IPS-18a (cell line): Measurements from ENCODE around the gene UBE4B.
"Not testable (repeated sequence)": the region's sequence is repeated elsewhere in the genome, so short reads cannot be mapped to it uniquely, and the experiment has no call there.

Experiments
- H3K27ac ChIP-seq: one replicate; pipeline ENCODE4 v1.5.1; 2013; ENCODE audit warnings: low read length
- H3K27me3 ChIP-seq: one replicate; pipeline ENCODE4 v1.6.1; 2013; ENCODE audit warnings: mild to moderate bottlenecking, low read length; ENCODE audit not compliant: control insufficient read depth, insufficient read depth
- H3K36me3 ChIP-seq: one replicate; pipeline ENCODE4 v1.6.1; 2013; ENCODE audit warnings: low read depth, low read length; ENCODE audit not compliant: control insufficient read depth
- H3K4me1 ChIP-seq: one replicate; pipeline ENCODE4 v1.6.1; 2013; ENCODE audit warnings: low read depth, low read length; ENCODE audit not compliant: control insufficient read depth
- H3K4me3 ChIP-seq: one replicate; pipeline ENCODE4 v1.5.1; 2013; ENCODE audit warnings: low read length
- H3K9ac ChIP-seq: one replicate; pipeline ENCODE4 v1.6.1; 2013; ENCODE audit warnings: mild to moderate bottlenecking, low read length, moderate library complexity
- H3K9me3 ChIP-seq: one replicate; pipeline ENCODE4 v1.6.1; 2013; ENCODE audit warnings: low read depth, low read length; ENCODE audit not compliant: control insufficient read depth

UBE4B gene

GRCh38 chr1:10106241-10106640 is 73.5 kb downstream of the UBE4B start:
- H3K9ac ChIP-seq = no peak overlapping the region
- no peaks in the 10 kb centered on the region for H3K9me3 ChIP-seq
- H3K27ac ChIP-seq = no peak overlapping the region
- H3K36me3 ChIP-seq = peaks cover 40% of the 10 kb centered on the region
- H3K4me1 ChIP-seq = no peaks in the 10 kb centered on the region
- no peaks in the 10 kb centered on the region for H3K27me3 ChIP-seq
- no peak overlapping the region for H3K4me3 ChIP-seq

GRCh38 chr1:10106756-10107475 is 74.2 kb downstream of the UBE4B start:
- H3K9ac ChIP-seq = no peak overlapping the region
- no peaks in the 10 kb centered on the region for H3K4me1 ChIP-seq
- no peak overlapping the region for H3K27ac ChIP-seq
- H3K4me3 ChIP-seq = no peak overlapping the region
- H3K36me3 ChIP-seq = peaks cover 41% of the 10 kb centered on the region
- H3K27me3 ChIP-seq = no peaks in the 10 kb centered on the region
- no peaks in the 10 kb centered on the region for H3K9me3 ChIP-seq

GRCh38 chr1:10107476-10107847 is 74.7 kb downstream of the UBE4B start:
- peaks cover 41% of the 10 kb centered on the region for H3K36me3 ChIP-seq
- not testable (repeated sequence) for H3K4me3 ChIP-seq, H3K27ac ChIP-seq, H3K9me3 ChIP-seq, H3K27me3 ChIP-seq, H3K9ac ChIP-seq, H3K4me1 ChIP-seq

- Histone ChIP-seq H3K27me3 (no peaks in the 10 kb centered on the region), H3K36me3 (peaks cover 39% of the 10 kb centered on the region), H3K4me1 (no peaks in the 10 kb centered on the region), H3K27ac (no peak overlapping the region), H3K9me3 (no peaks in the 10 kb centered on the region), H3K9ac (no peak overlapping the region), H3K4me3 (no peak overlapping the region)
Observed at GRCh38 chr1:10108134-10108663, 75.4 kb downstream of the UBE4B start.

GRCh38 chr1:10108948-10109708 is 76.4 kb downstream of the UBE4B start:
- no peaks in the 10 kb centered on the region for H3K27me3 ChIP-seq
- no peak overlapping the region for H3K27ac ChIP-seq
- peaks cover 37% of the 10 kb centered on the region for H3K36me3 ChIP-seq
- H3K4me3 ChIP-seq = no peak overlapping the region
- H3K4me1 ChIP-seq = no peaks in the 10 kb centered on the region
- H3K9ac ChIP-seq = no peak overlapping the region
- no peaks in the 10 kb centered on the region for H3K9me3 ChIP-seq

GRCh38 chr1:10113501-10113900 is 80.7 kb downstream of the UBE4B start:
- no peaks in the 10 kb centered on the region for H3K4me1 ChIP-seq
- no peak overlapping the region for H3K9ac ChIP-seq
- no peaks in the 10 kb centered on the region for H3K27me3 ChIP-seq
- H3K4me3 ChIP-seq = no peak overlapping the region
- H3K9me3 ChIP-seq = no peaks in the 10 kb centered on the region
- H3K36me3 ChIP-seq = peaks cover 22% of the 10 kb centered on the region
- H3K27ac ChIP-seq = no peak overlapping the region

GRCh38 chr1:10114746-10115145 is 82.0 kb downstream of the UBE4B start:
- Histone ChIP-seq H3K27me3 (no peaks in the 10 kb centered on the region), H3K4me3 (no peak overlapping the region), H3K4me1 (no peaks in the 10 kb centered on the region), H3K9me3 (no peaks in the 10 kb centered on the region), H3K27ac (no peak overlapping the region), H3K36me3 (peaks cover 29% of the 10 kb centered on the region), H3K9ac (no peak overlapping the region)

- Histone ChIP-seq H3K9ac (no peak overlapping the region), H3K27ac (no peak overlapping the region), H3K9me3 (no peaks in the 10 kb centered on the region), H3K27me3 (no peaks in the 10 kb centered on the region), H3K4me3 (no peak overlapping the region), H3K4me1 (no peaks in the 10 kb centered on the region), H3K36me3 (peaks cover 35% of the 10 kb centered on the region)
Observed at GRCh38 chr1:10117132-10117531, 84.4 kb downstream of the UBE4B start.

- Histone ChIP-seq H3K4me3 (no peak overlapping the region), H3K27ac (no peak overlapping the region), H3K27me3 (no peaks in the 10 kb centered on the region), H3K4me1 (no peaks in the 10 kb centered on the region), H3K36me3 (peaks cover 36% of the 10 kb centered on the region), H3K9ac (no peak overlapping the region), H3K9me3 (no peaks in the 10 kb centered on the region)
Observed at GRCh38 chr1:10117865-10118264, 85.1 kb downstream of the UBE4B start.

GRCh38 chr1:10121688-10122087 is 88.9 kb downstream of the UBE4B start:
- H3K9ac ChIP-seq = no peak overlapping the region
- no peaks in the 10 kb centered on the region for H3K4me1 ChIP-seq
- H3K4me3 ChIP-seq = no peak overlapping the region
- H3K27me3 ChIP-seq = no peaks in the 10 kb centered on the region
- no peaks in the 10 kb centered on the region for H3K9me3 ChIP-seq
- H3K27ac ChIP-seq = no peak overlapping the region
- H3K36me3 ChIP-seq = peaks cover 37% of the 10 kb centered on the region

- Histone ChIP-seq H3K4me3 (no peak overlapping the region), H3K9ac (no peak overlapping the region), H3K9me3 (no peaks in the 10 kb centered on the region), H3K27ac (no peak overlapping the region), H3K36me3 (peaks cover 35% of the 10 kb centered on the region), H3K27me3 (no peaks in the 10 kb centered on the region), H3K4me1 (no peaks in the 10 kb centered on the region)
Observed at GRCh38 chr1:10122926-10123325, 90.2 kb downstream of the UBE4B start.
